Colonic mucosa (tissue), 4 donors: ENCODE data around the gene DCXR. TPM values are rescaled to one million over a fixed set of nuclear protein-coding genes. Genes with fewer than 3 reads are reported as not detected.

Experiments
- DNase-seq: peaks from one replicate; pipeline ENCODE4 v3.0.0-alpha.2; 2020
- H3K27ac ChIP-seq: fragments of 200-600 bp; one replicate; pipeline ENCODE4 v1.8.0; 2021
- H3K27me3 ChIP-seq: fragments of 200-600 bp; one replicate; pipeline ENCODE4 v1.8.0; 2021
- H3K36me3 ChIP-seq: fragments of 200-600 bp; one replicate; pipeline ENCODE4 v1.8.0; 2021
- H3K4me1 ChIP-seq: fragments of 200-600 bp; one replicate; pipeline ENCODE4 v1.8.0; 2021; ENCODE audit warnings: mild to moderate bottlenecking
- H3K4me3 ChIP-seq: fragments of 200-600 bp; one replicate; pipeline ENCODE4 v1.8.0; 2021
- H3K9ac ChIP-seq, 2 donors: one replicate each; pipeline ENCODE4 v1.7.0; 2013; ENCODE audit warnings: control low read depth in 2 of 2, low read depth in 2 of 2, low read length in 2 of 2
- H3K9me3 ChIP-seq: fragments of 200-600 bp; one replicate; pipeline ENCODE4 v1.8.0; 2021
- CTCF ChIP-seq: fragments of 200-600 bp; IDR thresholded peaks from one replicate; pipeline ENCODE4 v1.8.0; 2022; ENCODE audit warnings: antibody characterized with exemption, mild to moderate bottlenecking
- intact Hi-C: fragments of 100-400 bp; cut with DNase I; formaldehyde crosslinking; loops from one replicate; pipeline ENCODE4 v1.14.1; 2022
- total RNA-seq, 2 donors: library from RNA; stranded (reverse); fragmentation: NEBNext Ultra II Directional in 1 of 2; extraction: Animal tissue kit (Norgen Biotek cat#: 25700) in 1 of 2; gene quantifications; one replicate each; pipeline ENCODE4 v1.2.1, GENCODE V29; 2021
- donor health status: healthy.
- donor health status: DM: no; HTN: no; CAD: no.
- donor health status: DM: no; HTN: no; CAD: no.

Gene DCXR
- total RNA-seq, 2 donors from 2014 or later = 115 to 183 TPM

- DNase-seq = no peak
- intact Hi-C loops = no loop called here
These were observed 8.5 kb downstream of the DCXR start for GRCh38 chr17:82028966-82029365.

GRCh38 chr17:82028246-82028645, 9.3 kb downstream of the DCXR start:
- intact Hi-C loops = no loop called here
- no peak overlapping the region for H3K9ac ChIP-seq
- no peak for DNase-seq
- H3K4me1 ChIP-seq = peaks cover 14% of the 10 kb centered on the region
- no peaks in the 10 kb centered on the region for H3K9me3 ChIP-seq
- H3K36me3 ChIP-seq = no peaks in the 10 kb centered on the region
- H3K27ac ChIP-seq = no peak overlapping the region
- H3K4me3 ChIP-seq = no peak overlapping the region
- TF ChIP-seq CTCF = no peak
- no peaks in the 10 kb centered on the region for H3K27me3 ChIP-seq

More at GRCh38 chr17:82028966-82029365, 8.5 kb downstream of the DCXR start:
- no peak overlapping the region for H3K4me3 ChIP-seq
- H3K9ac ChIP-seq = no peak overlapping the region
- peaks cover 12% of the 10 kb centered on the region for H3K4me1 ChIP-seq
- no peaks in the 10 kb centered on the region for H3K27me3 ChIP-seq
- H3K27ac ChIP-seq = no peak overlapping the region
- no peak for TF ChIP-seq CTCF
- no peaks in the 10 kb centered on the region for H3K9me3 ChIP-seq
- no peaks in the 10 kb centered on the region for H3K36me3 ChIP-seq

GRCh38 chr17:82025401-82026107, 11.9 kb downstream of the DCXR start:
- DNase-seq = no peak
- H3K4me1 ChIP-seq = peaks cover 23% of the 10 kb centered on the region
- intact Hi-C loops = no loop called here
- H3K4me3 ChIP-seq = no peak overlapping the region
- H3K9me3 ChIP-seq = no peaks in the 10 kb centered on the region
- H3K27me3 ChIP-seq = no peaks in the 10 kb centered on the region
- no peak overlapping the region for H3K9ac ChIP-seq
- no peaks in the 10 kb centered on the region for H3K36me3 ChIP-seq
- no peak for TF ChIP-seq CTCF
- H3K27ac ChIP-seq = no peak overlapping the region

GRCh38 chr17:82024859-82025258, 12.6 kb downstream of the DCXR start:
- H3K4me1 ChIP-seq = peaks cover 18% of the 10 kb centered on the region

GRCh38 chr17:82023447-82024241, 13.9 kb downstream of the DCXR start:
- no peak for TF ChIP-seq CTCF
- intact Hi-C loops = no loop called here
- H3K27ac ChIP-seq = no peak overlapping the region
- no peaks in the 10 kb centered on the region for H3K36me3 ChIP-seq
- H3K27me3 ChIP-seq = no peaks in the 10 kb centered on the region
- DNase-seq = no peak
- peak overlapping the region; percentile 81 for H3K9ac ChIP-seq
- peak overlapping the region; percentile 77 for H3K4me3 ChIP-seq
- H3K4me1 ChIP-seq = peaks cover 17% of the 10 kb centered on the region
- H3K9me3 ChIP-seq = no peaks in the 10 kb centered on the region

More at GRCh38 chr17:82024859-82025258, 12.6 kb downstream of the DCXR start:
- no peaks in the 10 kb centered on the region for H3K36me3 ChIP-seq
- no peak overlapping the region for H3K9ac ChIP-seq
- no peaks in the 10 kb centered on the region for H3K9me3 ChIP-seq
- intact Hi-C loops = no loop called here
- no peaks in the 10 kb centered on the region for H3K27me3 ChIP-seq
- H3K27ac ChIP-seq = no peak overlapping the region
- DNase-seq = no peak
- H3K4me3 ChIP-seq = no peak overlapping the region
- TF ChIP-seq CTCF = no peak
